Measurements from ENCODE around the gene MFNG.

Gene MFNG

DNA sequence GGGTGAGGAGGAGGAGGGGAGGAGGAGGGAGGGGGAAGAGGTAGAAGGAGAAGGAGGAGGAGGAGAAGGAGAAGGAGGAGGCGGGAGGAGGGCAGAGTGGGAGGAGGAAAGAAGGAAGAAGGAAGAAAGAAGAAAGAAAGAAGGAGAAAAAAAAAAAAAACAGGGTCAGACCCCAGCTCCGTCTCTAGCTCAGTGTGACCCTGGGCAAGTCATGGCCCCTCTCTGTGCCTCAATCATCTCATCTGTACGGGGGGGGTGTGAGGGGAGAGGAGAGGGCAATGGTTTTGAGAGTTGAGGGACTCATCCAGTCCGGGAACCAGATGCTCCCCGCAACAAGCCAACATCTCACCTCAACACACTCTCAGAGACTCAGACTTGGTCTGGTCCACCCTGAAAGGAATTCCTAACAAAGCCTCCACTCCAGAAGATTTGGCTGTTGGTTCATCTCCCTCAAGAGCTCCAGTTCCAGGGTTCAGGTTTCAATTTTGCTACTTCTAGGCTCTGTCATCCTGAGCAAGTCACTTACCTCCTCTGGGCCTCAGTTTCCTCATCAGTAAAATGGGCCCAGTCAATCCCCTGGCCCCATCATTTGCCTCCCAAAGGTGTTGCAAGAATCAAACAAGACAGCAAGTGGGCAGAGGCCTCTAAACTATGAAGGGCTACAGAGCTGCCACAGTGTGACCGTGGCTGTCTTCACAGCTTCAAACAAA, 25.4 kb upstream of the MFNG start:
- DNase-seq = no peak

DNA sequence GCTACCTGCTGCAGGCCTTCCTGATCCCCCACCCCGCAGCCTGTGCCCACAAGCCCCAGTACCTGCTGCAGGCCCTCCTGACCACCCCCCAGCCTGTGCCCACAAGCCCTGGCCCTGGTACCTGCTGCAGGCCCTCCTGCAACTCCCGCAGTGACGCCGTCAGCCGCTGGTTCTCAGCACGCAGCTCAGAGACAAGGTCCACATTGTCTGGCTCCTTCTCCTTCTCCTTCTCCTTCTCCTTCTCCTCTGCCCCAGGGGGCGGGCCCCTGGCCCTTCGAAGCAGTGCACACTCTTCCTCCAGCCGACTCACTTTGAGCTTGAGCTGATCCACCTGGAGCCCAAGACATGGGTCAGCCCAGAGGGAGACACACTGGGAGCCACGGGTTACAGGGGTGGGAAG, 23.9 kb upstream of the MFNG start:
- DNase-seq = no peak

DNA sequence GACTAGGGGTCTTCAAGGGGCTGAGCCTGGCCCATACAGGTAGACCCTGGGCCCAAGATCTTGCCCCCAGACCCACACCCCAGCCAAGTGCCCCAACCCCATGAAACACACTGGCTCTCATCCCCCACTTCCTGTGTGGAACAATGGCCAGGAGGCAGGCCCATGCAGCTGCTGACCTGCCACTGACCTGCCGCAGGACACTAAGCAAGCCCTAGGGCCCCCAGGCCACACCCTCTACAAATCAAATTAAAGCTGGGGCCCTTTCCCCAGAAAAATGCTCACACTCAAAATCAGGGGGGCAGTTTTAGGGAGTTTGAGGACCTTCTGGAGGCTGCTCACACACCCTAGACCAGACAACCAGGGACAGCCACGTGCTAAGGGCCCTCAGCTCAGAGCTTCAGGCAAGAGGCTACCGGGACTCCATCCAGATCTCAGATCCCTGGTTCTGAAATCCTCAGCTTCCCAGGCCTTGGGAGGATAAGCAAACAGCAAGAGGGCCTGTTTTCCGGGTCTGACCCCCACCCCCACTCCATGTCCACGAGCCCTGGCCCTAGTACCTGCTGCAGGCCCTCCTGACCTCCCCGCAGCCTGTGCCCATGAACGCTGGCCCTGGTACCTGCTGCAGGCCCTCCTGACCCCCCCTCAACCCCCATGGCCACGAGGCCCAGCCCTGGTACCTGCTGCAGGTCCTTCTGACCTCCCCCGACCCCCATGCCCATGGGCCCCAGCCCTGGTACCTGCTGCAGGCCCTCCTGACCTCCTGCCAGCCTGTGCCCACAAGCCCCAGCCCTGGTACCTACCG, 23.1 kb upstream of the MFNG start:
- DNase-seq = no peak

DNA sequence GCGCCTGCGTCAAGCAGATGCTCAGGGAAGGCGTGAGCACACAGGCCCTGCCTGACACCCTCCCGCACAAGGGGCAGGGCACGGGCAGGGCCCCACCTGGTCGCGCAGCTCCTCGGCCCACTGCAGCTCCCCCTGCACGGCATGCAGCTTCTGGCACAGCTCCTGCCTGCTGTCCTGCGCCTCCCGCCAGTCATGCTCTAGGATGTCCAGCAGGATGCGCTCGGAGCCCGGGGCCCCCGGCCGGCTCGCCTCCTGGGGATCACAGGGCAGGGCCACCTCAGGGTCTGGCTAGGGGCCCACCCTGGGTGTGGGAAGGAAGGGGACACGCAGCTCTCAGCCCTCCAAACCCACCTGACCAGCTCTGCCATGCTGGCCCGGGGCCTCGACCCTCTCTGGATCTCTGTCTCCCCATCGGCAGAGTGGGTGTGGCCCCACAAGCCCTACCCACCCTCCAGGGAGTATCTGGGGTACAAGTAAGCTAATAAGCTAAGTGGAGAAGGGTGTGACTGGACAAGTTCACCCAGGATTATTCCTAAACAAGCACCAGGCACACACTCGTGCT, 22.3 kb upstream of the MFNG start:
- no peak for DNase-seq

DNA sequence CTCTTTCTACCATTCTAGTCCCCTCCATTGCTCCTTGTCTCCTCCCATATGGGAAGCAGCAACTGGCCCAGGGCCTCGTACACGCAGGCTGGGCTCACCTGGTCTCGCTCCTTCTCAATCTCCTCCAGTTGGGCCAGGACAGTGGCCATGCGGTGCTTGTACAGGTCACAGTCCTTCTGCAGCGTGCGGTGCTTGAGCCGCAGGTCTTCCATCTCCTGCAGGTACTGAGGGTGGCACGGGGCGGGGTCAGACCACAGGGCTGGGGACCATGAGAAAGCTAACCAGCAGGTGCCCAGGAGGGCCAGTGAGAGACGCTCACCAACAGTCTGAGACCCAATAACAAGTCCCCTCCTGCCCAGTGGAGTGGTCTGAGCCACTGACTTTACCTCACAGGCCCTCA, 21.5 kb upstream of the MFNG start:
- DNase-seq = no peak

DNA sequence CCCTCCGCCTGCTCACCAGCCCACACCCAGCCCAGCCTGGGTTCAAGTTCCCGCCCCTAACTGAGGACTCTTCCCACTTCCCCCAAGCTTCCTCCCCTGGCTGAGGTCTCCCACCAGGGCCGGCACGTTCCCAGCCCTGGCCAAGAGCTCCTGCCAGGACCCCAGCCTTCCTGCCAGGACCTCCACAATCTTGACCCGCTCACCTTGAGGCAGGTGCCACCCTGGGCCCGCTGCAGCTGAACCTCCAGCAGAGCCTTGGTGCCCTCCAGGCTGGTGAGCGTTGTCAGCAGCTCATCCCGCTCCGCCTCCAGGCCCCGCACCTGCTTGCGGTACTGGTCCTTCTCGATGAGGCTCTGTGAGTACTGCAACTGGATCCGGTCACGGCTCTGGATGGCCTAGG, 19.8 kb upstream of the MFNG start:
- DNase-seq = no peak

DNA sequence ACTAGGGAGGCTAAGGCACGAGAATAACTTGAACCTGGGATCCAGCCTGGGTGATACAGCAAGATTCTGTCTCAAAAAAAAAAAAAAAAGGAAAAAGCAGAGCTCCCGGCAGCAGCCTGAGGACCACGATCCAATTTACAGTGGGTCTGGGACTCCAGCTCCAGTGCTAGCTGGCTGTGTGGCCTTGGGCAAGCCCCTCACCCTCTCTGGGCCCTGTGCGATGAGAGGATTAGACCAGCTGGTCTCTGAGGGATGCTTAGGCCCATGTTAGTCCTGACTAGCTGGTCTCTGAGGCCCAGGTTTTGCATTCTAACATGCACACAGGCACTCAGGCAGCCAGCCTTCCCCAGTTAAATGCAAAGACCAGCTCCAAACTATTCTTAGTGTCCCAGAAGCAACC, 19.4 kb upstream of the MFNG start:
- no peak for DNase-seq

DNA sequence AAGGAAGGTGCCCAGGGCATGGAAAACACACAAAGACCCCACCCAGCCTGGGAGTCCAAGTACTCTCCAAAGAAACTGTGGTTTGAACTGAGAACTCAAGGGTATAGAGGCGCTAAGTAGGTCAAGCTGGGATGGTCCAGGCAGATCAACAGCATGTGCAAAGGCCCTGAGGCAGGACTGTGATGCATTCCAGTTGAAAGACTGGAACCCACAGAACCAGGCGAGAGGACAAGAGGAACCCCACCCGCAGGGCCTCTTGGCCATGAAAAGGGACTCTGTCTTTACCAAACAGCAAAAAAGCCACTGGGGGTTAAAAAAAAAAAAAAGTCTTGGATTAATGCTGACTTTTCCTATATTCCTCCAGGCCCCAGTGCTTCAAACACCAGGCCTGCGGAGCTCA, 18.8 kb upstream of the MFNG start:
- no peak for DNase-seq

DNA sequence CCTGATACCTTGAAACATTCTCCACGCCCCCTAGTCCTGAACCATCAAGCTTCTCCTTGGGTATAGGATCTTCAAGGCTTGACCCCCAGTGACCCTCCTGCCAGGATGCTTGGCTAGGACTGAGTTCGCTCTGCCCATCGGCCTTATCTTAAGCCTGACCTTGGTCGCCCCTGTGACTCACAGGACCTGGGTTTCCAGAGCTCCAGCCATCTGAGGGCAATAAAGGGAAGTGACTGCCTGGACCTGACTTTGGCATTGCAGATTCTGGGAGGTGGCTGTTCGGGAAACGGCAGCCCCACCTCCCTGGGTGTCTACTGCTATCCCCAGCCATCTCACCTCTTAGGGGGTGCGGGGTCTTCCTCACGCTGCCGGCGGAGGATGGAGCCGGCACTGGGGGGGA, 17.7 kb upstream of the MFNG start:
- no peak for DNase-seq

DNA sequence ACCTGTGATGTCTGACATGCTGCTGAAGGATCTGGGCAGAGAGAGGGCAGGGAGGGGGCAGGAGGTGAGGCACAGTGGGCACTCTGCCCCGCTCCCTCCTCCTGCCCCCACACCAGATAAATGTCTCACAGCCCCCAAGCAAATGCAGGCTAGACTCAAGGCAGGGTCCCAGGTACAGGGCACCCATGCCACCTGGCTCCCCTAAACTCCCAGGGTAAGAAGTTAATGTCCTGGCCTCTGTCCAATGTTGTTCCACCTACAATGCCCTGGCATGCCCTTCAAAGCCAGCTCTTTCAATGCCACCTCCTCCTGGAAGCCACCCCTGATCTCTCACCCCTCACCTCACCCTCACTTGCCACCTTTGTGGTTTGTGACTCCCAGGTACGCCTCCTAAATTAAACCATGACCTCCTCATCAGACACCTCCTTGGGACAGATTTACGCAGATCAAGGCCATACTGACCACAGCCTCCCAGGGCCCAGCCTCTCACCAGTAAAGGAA, 17.0 kb upstream of the MFNG start:
- no peak for DNase-seq

DNA sequence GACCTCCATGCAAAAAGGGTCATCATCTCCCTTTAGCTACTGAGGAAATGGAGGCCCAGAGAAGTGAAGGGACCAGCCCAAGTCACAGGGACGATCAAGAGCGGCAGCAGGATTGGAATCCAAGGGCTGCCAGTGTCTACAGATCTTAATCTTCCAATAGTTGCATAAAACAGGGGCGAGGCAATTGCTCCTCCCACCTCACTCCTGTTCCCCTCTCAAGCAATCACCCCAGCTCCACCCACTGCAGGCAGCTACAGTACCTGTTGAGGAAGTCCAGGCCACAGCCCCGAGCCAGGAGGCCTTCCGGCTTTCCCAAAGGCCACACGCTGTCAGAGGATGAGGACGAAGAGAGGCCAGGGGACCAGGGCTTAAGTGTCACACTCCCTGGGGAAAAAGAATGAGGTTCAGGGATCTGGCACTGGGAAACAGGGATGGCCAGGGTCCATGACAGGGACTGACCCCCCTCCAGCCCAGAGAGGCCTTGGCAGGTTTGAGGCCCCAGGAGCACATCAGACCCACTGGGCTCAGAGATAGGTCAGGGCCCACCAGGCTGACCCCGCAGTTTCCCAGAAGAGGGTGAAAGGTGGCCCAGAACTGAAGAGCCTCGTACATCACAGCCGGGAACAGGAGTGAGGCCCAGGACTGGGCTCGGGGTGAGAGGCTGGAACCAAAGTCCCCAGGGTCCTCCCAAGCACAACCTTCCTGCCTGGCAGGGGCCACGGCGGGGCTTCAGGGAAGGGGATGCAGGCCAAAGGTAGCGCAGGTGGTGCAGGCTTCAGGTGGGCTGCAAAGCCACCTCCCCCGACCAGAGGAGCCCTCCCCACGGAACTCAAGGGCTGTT, 16.4 kb upstream of the MFNG start:
- no peak for DNase-seq

DNA sequence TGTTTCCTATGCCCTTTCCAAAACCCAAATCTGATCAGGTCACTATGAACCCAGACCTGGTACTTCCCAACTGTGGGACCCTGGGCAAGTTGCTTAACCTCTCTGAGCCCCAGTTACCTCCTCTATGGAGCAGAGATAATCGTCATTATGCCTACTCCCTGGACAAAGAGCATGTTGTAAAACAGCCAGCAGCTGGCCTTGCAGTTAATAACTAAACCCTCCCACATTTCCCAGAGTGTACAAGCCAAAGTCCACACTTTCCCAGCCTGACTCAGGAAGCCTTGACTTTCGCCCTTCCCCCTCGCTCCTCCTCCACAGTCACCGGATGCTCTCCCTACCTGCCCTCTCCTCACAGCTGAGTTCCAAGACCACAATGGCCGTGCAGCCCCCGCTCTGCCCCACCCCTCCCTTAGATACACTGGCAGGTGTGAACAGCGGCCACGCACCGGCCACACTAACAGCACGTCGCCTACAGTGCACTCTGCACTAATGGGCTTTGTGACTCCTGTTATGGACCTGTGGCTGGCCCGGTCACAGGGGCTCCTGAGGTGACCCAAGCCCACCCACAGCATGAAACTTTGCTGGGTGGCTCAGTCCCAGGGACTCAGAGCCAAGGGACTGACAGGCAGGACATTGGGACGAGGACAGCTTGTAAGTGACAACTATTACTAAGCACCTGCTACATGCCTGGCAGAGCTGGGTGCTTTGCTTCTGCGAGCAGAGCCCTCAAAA, 15.6 kb upstream of the MFNG start:
- DNase-seq = no peak

DNA sequence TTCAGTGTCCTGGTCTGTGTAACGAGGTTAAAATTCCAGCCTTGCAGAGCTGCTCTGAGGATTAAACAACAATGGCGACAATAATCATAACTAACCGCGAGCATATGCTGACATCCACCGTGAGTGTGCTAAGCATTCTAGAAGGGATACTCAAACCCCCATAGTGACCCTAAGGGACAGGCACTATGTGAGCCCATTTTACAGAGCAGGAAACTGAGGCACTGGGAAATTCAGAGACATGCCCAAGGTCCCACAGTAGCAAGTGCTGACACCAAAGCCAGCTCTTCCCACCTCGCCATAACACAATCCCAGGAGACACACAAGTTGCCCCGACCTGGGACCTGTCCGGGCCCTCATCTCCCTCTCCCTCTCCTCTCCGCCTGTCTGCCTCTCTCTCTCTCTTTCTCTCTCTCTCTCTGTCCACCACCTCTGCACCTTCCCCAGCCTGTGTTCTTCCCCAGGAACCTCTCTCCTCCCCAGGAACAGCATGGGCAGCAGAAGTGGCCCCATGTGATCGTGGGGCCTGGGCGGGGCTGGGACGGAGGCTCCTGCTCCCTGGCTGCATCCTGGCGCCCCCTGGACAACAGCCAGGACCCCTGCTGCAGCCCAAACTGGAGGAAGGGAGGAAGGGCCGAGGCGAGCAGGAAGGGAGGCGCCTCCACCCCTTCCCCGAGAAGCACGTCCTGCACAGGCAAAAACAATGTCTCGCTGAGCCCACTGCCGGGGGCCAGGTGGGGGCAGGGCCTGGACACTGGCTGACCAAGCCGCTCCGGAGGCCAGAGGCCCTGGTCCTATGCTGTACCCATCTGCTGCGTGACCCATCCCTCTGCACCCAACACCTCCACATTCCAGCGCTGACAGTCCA, 14.8 kb upstream of the MFNG start:
- no peak for DNase-seq

DNA sequence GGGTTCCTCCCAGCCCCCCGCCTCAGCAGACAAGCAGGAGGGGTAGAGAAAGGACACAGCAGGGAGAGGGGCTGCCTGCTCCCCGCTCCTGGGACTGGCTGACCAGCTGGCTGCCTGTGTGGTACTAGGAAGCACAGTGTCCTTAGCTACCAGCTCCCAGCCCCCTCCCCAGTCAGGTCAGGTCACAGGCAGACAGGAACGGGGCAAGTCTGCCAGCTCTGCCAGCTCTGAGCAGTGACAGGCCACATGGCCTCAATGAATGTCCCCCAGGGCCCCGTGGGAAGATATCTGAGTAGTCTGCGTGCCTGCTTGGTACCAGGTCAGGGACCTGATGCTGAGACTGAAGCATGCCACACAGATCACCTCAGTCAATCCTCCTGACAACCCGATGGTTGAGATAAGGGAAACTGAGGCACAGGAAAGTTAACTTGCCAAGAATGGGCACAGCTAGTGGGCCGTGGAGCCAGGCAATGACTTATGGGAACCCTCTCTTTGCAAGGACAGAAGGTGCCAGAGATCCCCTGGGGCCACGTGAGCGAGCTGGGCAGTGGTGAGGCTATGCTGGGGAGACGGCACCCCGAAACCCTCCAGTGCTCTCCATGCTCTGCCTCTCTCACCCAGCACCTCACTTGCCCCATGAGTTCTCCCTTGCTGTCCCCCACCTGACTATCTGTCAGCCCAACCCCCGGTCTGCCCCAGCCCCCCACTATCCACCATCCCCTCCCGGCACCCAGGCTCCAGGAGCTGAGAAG, 13.8 kb upstream of the MFNG start:
- DNase-seq = no peak

DNA sequence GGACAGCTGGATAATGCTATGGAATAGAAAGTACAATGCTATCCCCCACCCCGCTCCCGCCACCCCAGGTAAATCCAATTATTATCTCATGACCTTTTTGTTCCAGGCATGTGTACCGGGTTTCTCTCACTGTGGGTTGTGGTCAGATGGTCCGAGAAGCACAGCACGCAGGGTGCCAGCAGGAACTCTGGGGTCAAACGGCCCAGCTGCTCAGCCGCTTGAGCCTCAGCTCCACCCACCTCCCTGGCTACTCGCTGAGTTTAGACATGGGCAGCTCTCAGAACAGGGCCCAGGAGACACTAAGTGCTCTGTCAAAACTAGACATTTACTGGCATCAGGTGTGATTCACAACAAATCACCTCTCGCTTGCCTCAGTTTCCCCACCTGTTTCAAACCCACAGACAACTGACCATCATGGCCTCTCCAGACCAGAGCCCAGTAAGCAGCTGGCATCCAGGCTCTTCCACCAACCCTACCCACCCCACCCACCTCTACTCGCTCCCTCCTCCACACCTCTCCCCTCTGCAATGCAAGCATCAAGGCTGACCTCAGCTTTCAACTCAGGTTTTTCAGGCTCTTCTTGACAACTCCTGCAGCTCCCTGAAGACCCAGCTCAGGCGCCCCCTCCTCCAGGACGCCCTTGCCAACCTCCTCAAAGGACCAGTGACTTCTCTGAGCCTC, 13.0 kb upstream of the MFNG start:
- no peak for DNase-seq

DNA sequence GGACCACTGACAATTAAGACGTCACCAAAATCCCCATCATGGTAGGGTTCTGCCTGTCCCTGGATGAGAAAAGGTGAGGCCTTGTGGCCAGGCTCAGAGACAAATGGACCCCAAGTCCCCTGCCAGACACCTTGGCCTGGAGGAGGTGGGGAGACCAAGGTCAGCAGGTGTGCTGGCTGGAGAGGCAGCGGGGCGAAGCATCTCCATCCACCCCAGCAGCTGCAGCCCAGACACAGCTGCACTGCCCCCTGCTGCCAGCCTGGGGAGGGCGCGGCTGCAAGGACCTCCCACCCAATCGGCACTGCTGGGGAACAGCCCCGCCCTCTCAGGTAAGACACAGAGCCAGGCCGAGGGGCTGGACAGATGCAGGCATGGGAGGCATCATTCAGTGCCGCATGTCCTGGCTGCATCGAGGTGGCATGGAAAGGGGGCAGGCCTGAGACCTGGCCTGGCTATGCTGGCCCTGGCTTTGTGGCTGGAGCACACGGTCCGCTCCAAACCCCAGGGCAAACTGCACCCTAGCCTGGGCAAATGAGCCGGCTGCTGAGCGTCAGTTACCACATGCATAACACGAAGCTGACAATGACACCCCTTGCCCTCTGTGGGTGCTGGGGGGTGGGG, 12.2 kb upstream of the MFNG start:
- DNase-seq = no peak

DNA sequence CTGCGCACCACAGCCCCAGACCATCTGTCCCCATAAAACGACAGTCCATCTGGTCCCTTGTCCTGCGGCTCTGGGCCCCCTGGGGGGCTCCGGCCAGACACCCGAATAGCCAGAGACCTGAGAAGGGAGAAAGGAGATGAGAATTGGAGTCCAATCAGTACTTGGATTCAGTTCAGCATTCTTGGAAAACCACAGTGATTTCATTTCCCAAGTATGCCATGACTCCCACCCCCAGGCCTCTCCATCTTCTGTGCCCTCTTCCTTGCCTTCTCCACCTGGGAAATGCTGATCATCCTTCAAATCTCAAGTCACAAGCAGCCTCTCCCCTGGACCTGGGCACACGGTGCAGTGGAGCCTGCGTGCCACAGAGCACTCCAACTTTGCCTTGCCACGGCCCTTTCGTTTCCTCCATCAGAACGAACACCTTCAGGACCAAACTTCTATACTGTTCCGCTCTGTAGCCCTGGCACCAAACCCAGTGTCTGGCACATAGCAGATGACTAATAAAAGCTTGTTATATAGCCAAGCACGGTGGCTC, 10.9 kb upstream of the MFNG start:
- DNase-seq = no peak

DNA sequence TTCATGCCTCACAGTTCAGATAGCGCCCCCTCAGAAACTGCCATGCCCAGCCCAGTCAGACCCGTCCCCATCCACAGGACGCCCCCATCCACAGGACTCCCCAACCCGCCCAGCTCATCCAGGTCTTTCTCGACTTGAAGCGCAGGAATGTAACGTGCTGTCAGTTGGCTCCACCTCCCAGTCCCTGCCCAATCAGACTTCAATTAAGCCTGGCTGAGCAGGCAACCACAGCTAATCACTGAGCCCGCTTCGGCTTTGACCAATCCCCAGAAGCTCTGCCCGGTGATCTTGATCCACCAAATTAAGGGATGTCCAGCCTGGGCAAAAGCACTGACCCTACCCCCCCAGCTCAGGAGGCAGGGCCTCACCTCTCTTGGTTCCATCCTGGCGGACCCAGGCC, 10.5 kb upstream of the MFNG start:
- no peak for DNase-seq

DNA sequence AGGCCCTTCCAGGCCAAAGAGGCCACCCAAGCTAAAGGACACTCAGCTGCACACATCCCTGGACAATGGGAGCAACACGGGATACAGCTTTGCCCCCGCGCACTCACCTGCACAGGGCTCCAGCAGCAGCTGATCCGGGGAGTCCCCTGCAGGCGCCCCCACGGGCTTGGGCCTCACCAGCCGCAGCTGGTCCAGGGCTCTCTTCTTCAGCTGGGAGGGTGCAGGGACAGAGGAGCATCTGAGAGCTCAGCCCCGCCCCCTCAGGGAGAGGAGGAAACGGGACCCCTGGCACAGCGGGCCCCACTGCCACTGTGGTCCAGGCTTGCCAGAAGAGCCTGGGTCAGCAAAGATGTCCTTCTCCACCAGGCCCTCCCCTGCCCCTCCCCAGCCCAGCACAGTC, 7.8 kb upstream of the MFNG start:
- DNase-seq = no peak

Measured in NCI-H446 (cell line).